GM10266 (cell line): ENCODE results near the gene SHCBP1.
"Not testable (repeated sequence)": the region's sequence is repeated elsewhere in the genome, so short reads cannot be mapped to it uniquely, and the experiment has no call there.

Source experiments
- DNase-seq: peaks from one replicate; pipeline ENCODE4 v3.0.0; 2012; ENCODE audit errors: extremely low spot score
- CTCF ChIP-seq: IDR thresholded peaks from 2 replicates; pipeline ENCODE4 v1.5.1; 2012; ENCODE audit warnings: mild to moderate bottlenecking, low read depth; ENCODE audit not compliant: control insufficient read depth, insufficient read depth; ENCODE audit errors: missing control alignments

Gene SHCBP1

GRCh38 chr16:46554435-46554834, 66.7 kb downstream of the SHCBP1 start:
- TF ChIP-seq CTCF = peak; percentile 86
- DNase-seq = not testable (repeated sequence)

- no peak for TF ChIP-seq CTCF
- no peak for DNase-seq
These were observed 71.7 kb downstream of the SHCBP1 start for GRCh38 chr16:46549477-46549876.
